Neural cell (in vitro differentiated cells): Measurements from ENCODE around the gene PPP2R5E.

Experiments
- EP300 ChIP-seq: fragments of 450-650 bp; conservative IDR thresholded peaks from 2 replicates; pipeline ENCODE4 v1.6.1; 2014; ENCODE audit warnings: antibody characterized with exemption, mild to moderate bottlenecking, moderate library complexity; ENCODE audit not compliant: poor library complexity, severe bottlenecking
- EZH2 ChIP-seq: fragments of 200-600, 300-800 bp; shearing (Covaris generic), sonication (generic); IDR thresholded peaks from 2 replicates; pipeline ENCODE4 v1.6.1; 2014; ENCODE audit warnings: antibody characterized with exemption, low read length, borderline replicate concordance, mild to moderate bottlenecking; ENCODE audit not compliant: insufficient read depth, poor library complexity, severe bottlenecking
- POLR2AphosphoS5 ChIP-seq: IDR thresholded peaks from 2 replicates; pipeline ENCODE4 v1.6.1; 2012
- TAF1 ChIP-seq: IDR thresholded peaks from 2 replicates; pipeline ENCODE4 v1.6.1; 2012; ENCODE audit warnings: low read depth
- TF ChIP-seq, protein P1 (sequence below): fragments of 450-650 bp; IDR thresholded peaks from 2 replicates; pipeline ENCODE4 v1.5.1; 2014; ENCODE audit warnings: antibody characterized with exemption, mild to moderate bottlenecking, moderate library complexity; ENCODE audit not compliant: poor library complexity, severe bottlenecking

DNA sequence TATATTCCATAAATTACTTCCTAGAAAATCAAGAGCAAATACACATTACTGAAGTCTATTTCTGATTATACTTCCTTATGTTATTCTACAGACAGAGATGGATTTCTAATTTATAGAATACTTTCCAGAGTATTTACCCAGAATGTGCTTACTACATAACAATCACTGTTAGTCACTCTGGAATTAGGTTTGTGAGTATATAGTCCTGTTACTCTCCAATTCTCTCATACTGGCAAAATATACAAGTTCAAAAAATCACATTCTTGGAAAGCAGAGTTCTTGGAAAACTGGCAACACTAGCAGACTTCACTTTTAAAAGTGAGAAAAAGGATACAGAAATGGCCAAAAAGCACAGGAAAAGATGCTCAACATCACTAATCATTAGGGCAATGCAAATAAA lies 7.3 kb downstream of the PPP2R5E start:
- TF ChIP-seq, protein P1, sequence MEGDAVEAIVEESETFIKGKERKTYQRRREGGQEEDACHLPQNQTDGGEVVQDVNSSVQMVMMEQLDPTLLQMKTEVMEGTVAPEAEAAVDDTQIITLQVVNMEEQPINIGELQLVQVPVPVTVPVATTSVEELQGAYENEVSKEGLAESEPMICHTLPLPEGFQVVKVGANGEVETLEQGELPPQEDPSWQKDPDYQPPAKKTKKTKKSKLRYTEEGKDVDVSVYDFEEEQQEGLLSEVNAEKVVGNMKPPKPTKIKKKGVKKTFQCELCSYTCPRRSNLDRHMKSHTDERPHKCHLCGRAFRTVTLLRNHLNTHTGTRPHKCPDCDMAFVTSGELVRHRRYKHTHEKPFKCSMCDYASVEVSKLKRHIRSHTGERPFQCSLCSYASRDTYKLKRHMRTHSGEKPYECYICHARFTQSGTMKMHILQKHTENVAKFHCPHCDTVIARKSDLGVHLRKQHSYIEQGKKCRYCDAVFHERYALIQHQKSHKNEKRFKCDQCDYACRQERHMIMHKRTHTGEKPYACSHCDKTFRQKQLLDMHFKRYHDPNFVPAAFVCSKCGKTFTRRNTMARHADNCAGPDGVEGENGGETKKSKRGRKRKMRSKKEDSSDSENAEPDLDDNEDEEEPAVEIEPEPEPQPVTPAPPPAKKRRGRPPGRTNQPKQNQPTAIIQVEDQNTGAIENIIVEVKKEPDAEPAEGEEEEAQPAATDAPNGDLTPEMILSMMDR = no peak
- no peak for TF ChIP-seq EZH2
- no peak for TF ChIP-seq EP300
- TF ChIP-seq POLR2AphosphoS5 = no peak
- TF ChIP-seq TAF1 = no peak
